IMR-90 (cell line): ENCODE data around the gene DYSF. TPM values are rescaled to one million over a fixed set of nuclear protein-coding genes. Genes with fewer than 3 reads are reported as not detected.

Experiments used
- ATAC-seq: fragments of 200-7000 bp; cut with Tn5 transposase; 2 replicates; pipeline ENCODE4 v1.9.1; 2020; ENCODE audit warnings: low read depth, mild to moderate bottlenecking, moderate library complexity
- BruUV-seq: library from RNA; stranded (reverse); fragments of 400-500 nt; replicated peaks from 2 replicates; lab custom pipeline; 2021; lab: Mats Ljungman, UMichigan
- CTCF ChIA-PET: fragments of 300-600 bp; formaldehyde crosslinking; extraction: SDS; loops from one replicate; lab custom pipeline; 2021; ENCODE audit warnings: antibody characterized with exemption; lab: Yijun Ruan, JAX
- POLR2A ChIA-PET: fragments of 300-600 bp; sonication (Branson Sonifier 250); formaldehyde crosslinking; loops from one replicate; lab custom pipeline; 2022; ENCODE audit warnings: antibody characterized with exemption; ENCODE audit not compliant: unreplicated experiment; lab: Charles Lee
- DNase-seq: peaks from one replicate; pipeline ENCODE4 v3.0.0; 2013
- H2AFZ ChIP-seq: replicated peaks from 2 replicates; pipeline ENCODE3; 2013; ENCODE audit warnings: low read length, mild to moderate bottlenecking; ENCODE audit not compliant: poor library complexity
- H2AK5ac ChIP-seq: 2 replicates; pipeline ENCODE4 v1.6.1; 2013; ENCODE audit warnings: low read depth, low read length, inconsistent platforms
- H2AK9ac ChIP-seq: replicated peaks from 2 replicates; pipeline ENCODE3; 2013; ENCODE audit warnings: mild to moderate bottlenecking, low read depth, low read length, moderate library complexity; ENCODE audit not compliant: poor library complexity
- H2BK120ac ChIP-seq: 2 replicates; pipeline ENCODE4 v1.6.1; 2013; ENCODE audit warnings: low read depth, low read length, inconsistent platforms
- H2BK15ac ChIP-seq: 3 replicates; pipeline ENCODE4 v1.6.1; 2013; ENCODE audit warnings: low read depth, low read length, inconsistent platforms
- H2BK20ac ChIP-seq: 2 replicates; pipeline ENCODE4 v1.6.1; 2013; ENCODE audit warnings: low read depth, mild to moderate bottlenecking, inconsistent platforms, low read length, moderate library complexity
- H2BK5ac ChIP-seq: 2 replicates; pipeline ENCODE4 v1.6.1; 2013; ENCODE audit warnings: mild to moderate bottlenecking, low read depth, low read length, inconsistent platforms; ENCODE audit not compliant: poor library complexity, severe bottlenecking
- H3K14ac ChIP-seq: replicated peaks from 2 replicates; pipeline ENCODE4 v1.6.1; 2013; ENCODE audit warnings: low read depth, low read length, inconsistent platforms
- H3K18ac ChIP-seq: 2 replicates; pipeline ENCODE4 v1.6.1; 2013; ENCODE audit warnings: low read depth, low read length, control low read depth
- H3K23ac ChIP-seq: 2 replicates; pipeline ENCODE4 v1.6.1; 2013; ENCODE audit warnings: low read depth, low read length, inconsistent platforms
- H3K27ac ChIP-seq: 2 replicates; pipeline ENCODE4 v1.5.1; 2013; ENCODE audit warnings: mild to moderate bottlenecking, control low read depth, low read length; ENCODE audit not compliant: insufficient read depth
- H3K27me3 ChIP-seq: 2 replicates; pipeline ENCODE4 v1.6.1; 2013; ENCODE audit warnings: low read length; ENCODE audit not compliant: control insufficient read depth, insufficient read depth
- H3K36me3 ChIP-seq: 2 replicates; pipeline ENCODE4 v1.6.1; 2013; ENCODE audit warnings: low read length, mixed read lengths; ENCODE audit not compliant: control insufficient read depth, insufficient read depth
- H3K4ac ChIP-seq: 2 replicates; pipeline ENCODE4 v1.6.1; 2013; ENCODE audit warnings: low read depth, low read length, inconsistent platforms
- H3K4me1 ChIP-seq: 2 replicates; pipeline ENCODE4 v1.6.1; 2013; ENCODE audit warnings: low read length, mixed read lengths; ENCODE audit not compliant: control insufficient read depth, insufficient read depth
- H3K4me2 ChIP-seq: 2 replicates; pipeline ENCODE4 v1.6.1; 2013; ENCODE audit warnings: low read depth, mild to moderate bottlenecking, control low read depth, low read length, moderate library complexity
- H3K4me3 ChIP-seq: 2 replicates; pipeline ENCODE4 v1.5.1; 2013; ENCODE audit warnings: low read depth, mild to moderate bottlenecking, control low read depth, low read length, moderate library complexity; ENCODE audit not compliant: insufficient read depth
- H3K56ac ChIP-seq: 2 replicates; pipeline ENCODE4 v1.6.1; 2013; ENCODE audit warnings: low read length, inconsistent platforms; ENCODE audit not compliant: insufficient read depth; ENCODE audit errors: extremely low read depth
- H3K79me1 ChIP-seq, 2 experiments: 2 replicates each; pipeline ENCODE4 v1.6.1; 2013; ENCODE audit warnings: low read length in 2 of 2, inconsistent platforms in 1 of 2, low read depth in 1 of 2
- H3K9ac ChIP-seq: 2 replicates; pipeline ENCODE4 v1.6.1; 2013; ENCODE audit warnings: low read depth, low read length, control low read depth
- H3K9me1 ChIP-seq: 2 replicates; pipeline ENCODE4 v1.6.1; 2013; ENCODE audit warnings: low read length, inconsistent platforms; ENCODE audit not compliant: insufficient read depth
- H3K9me3 ChIP-seq: 2 replicates; pipeline ENCODE4 v1.6.1; 2013; ENCODE audit warnings: low read length; ENCODE audit not compliant: control insufficient read depth, insufficient read depth
- H4K20me1 ChIP-seq: 2 replicates; pipeline ENCODE4 v1.6.1; 2013; ENCODE audit warnings: low read length, inconsistent platforms; ENCODE audit not compliant: insufficient read depth
- H4K5ac ChIP-seq: 2 replicates; pipeline ENCODE4 v1.6.1; 2013; ENCODE audit warnings: mild to moderate bottlenecking, low read depth, low read length, control low read depth
- H4K8ac ChIP-seq, 2 experiments: 2 replicates each; pipeline ENCODE4 v1.6.1; 2013; ENCODE audit warnings: low read depth in 2 of 2, low read length in 2 of 2, control low read depth in 1 of 2, inconsistent platforms in 1 of 2
- H4K91ac ChIP-seq: 2 replicates; pipeline ENCODE4 v1.6.1; 2013; ENCODE audit warnings: low read depth, low read length, inconsistent platforms; ENCODE audit not compliant: insufficient read depth
- MAFK ChIP-seq: IDR thresholded peaks from 2 replicates; pipeline ENCODE4 v1.6.1; 2012; ENCODE audit warnings: low read depth, low read length, improper control_type of control experiment
- MAZ ChIP-seq: IDR thresholded peaks from 2 replicates; pipeline ENCODE4 v1.6.1; 2012; ENCODE audit warnings: low read depth, mild to moderate bottlenecking, low read length, improper control_type of control experiment, moderate library complexity, borderline replicate concordance
- NFE2L2 ChIP-seq: fragments of 150-350 bp; IDR thresholded peaks from 2 replicates; pipeline ENCODE4 v1.6.1; 2016; ENCODE audit warnings: low read depth, mild to moderate bottlenecking, low read length
- RAD21 ChIP-seq: IDR thresholded peaks from 2 replicates; pipeline ENCODE4 v1.6.1; 2012; ENCODE audit warnings: low read length, improper control_type of control experiment
- RCOR1 ChIP-seq: IDR thresholded peaks from 2 replicates; pipeline ENCODE4 v1.6.1; 2012; ENCODE audit warnings: mild to moderate bottlenecking, low read length, improper control_type of control experiment; ENCODE audit not compliant: insufficient replicate concordance
- WGBS, 2 experiments: methylation state at CpG; one replicate each; pipeline versions ENCODE4 v1.1.5 to v1.1.7; 2013; ENCODE audit warnings: missing lambda C conversion rate in 2 of 2; ENCODE audit not compliant: insufficient read length in 1 of 2; ENCODE audit errors: extremely low coverage in 2 of 2; 5-methylcytosine and 5-hydroxymethylcytosine counted together
- dilution Hi-C: fragments of 300-500 bp; cut with HindIII; formaldehyde crosslinking; loops from one replicate; pipeline ENCODE4 v1.14.3; 2018; ENCODE audit warnings: low sequenced_read_pairs; ENCODE audit not compliant: unreplicated experiment
- in situ Hi-C: fragments of 300-500 bp; cut with MboI; formaldehyde crosslinking; loops from 3 replicates; pipeline ENCODE4 v1.14.3; 2019; ENCODE audit warnings: low sequenced_read_pairs, inconsistent platforms, mixed read lengths
- intact Hi-C: fragments of 100-400 bp; cut with micrococcal nuclease; formaldehyde crosslinking; loops from 2 replicates; pipeline ENCODE4 v1.10.0; 2022
- polyA plus RNA-seq, 3 experiments: library from polyadenylated mRNA; depleted of rRNA; stranded (reverse); fragments of >200 nt; gene quantifications; 2 replicates each; pipeline ENCODE4 v1.2.3, GENCODE V29; 2012; ENCODE audit warnings: low replicate concordance in 1 of 3
- total RNA-seq: library from RNA; depleted of rRNA; stranded (reverse); fragments of >200 nt; gene quantifications from 2 replicates; pipeline ENCODE4 v1.2.3, GENCODE V29; 2012

The DYSF gene
- total and polyA plus RNA-seq, 2 of the 4 experiments (the other 2 are of a cell fraction) = 0.09 to 0.18 TPM

- no peak overlapping the region for H4K8ac ChIP-seq
- H3K23ac ChIP-seq = no peak overlapping the region
- no peak overlapping the region for H3K14ac ChIP-seq
- no peak overlapping the region for H3K4me2 ChIP-seq
- no peaks in the 10 kb centered on the region; the same call in 1 of the 2 replicates for H3K9me3 ChIP-seq
- no peak overlapping the region for H3K4ac ChIP-seq
- H3K4me1 ChIP-seq = 0 out of 2 replicates have a peak, but pooled peaks cover 2% of the 10 kb centered on the region
- no TSS peak for BruUV-seq
- peak overlapping the region; percentile 61 for H2AFZ ChIP-seq
- no peak for TF ChIP-seq NFE2L2
- no peak for TF ChIP-seq MAZ
- no peak for TF ChIP-seq MAFK
- TF ChIP-seq RCOR1 = no peak
- no peak for TF ChIP-seq RAD21
- no CpG with 5 or more reads among the region's 6 CpGs for WGBS, 2 experiments
- H3K27ac ChIP-seq = no peak overlapping the region
- H3K4me3 ChIP-seq = no peak overlapping the region
- H3K56ac ChIP-seq = no peak overlapping the region
- H3K79me1 ChIP-seq = no peaks in the 10 kb centered on the region
- H4K20me1 ChIP-seq = no peaks in the 10 kb centered on the region
- H2AK9ac ChIP-seq = peak overlapping the region; percentile 13
- no peak overlapping the region for H2AK5ac ChIP-seq
- H3K27me3 ChIP-seq = peaks cover 50% of the 10 kb centered on the region
- H3K36me3 ChIP-seq = no peaks in the 10 kb centered on the region
- H3K9ac ChIP-seq = no peak overlapping the region
- ATAC-seq (no peak), DNase-seq (no peak)
- H2BK120ac ChIP-seq = no peak overlapping the region
- dilution Hi-C loops (no loop called here), intact Hi-C loops (no loop called here), in situ Hi-C loops (no loop called here)
- H4K5ac ChIP-seq = no peak overlapping the region
- no peaks in the 10 kb centered on the region for H3K9me1 ChIP-seq
- H2BK15ac ChIP-seq = no peak overlapping the region
- POLR2A ChIA-PET = no interaction called here
- H2BK20ac ChIP-seq = no peak overlapping the region
- H3K18ac ChIP-seq = no peak overlapping the region
- CTCF ChIA-PET = no interaction called here
- no peak overlapping the region for H4K91ac ChIP-seq
- no peak overlapping the region for H2BK5ac ChIP-seq
Measured at GRCh38 chr2:71699428-71699827, 246.1 kb downstream of the DYSF start.
